ENCODE data around the gene ANGPTL4.

Gene ANGPTL4

DNA sequence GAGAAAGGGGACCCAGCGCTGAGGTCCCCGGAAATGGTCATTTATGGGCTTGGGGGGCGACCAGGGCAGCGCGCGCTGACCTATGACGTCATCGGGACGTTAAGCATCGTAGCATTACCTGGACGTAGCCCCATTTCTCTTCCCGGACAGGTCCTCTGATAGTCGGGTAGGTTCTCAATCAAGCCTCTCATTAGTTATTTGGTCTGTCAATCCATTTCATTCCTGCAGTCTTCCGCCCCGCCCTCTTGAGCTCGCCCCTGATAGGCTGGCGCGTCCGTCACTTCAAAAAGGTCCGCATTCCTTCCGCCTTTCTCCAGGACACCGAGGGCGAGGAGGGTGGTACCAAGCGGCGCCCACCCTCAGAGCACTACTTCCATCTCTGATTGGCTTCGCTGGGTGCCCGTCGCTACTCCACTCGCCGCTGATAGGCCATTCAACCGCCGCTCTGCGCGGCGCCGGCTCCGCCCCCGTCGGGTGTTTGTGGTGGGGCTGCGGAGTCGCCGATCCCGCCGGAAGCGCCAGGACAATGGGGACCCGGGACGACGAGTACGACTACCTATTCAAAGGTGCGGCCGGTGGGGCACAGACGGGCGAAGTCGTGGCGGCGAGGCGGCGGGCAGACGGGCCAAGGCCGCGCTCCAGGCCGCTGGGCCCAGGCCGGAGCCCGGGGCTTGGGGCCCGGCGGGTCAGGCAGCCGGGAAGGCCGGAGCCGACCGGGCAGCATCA, 26.1 kb downstream of the ANGPTL4 start, which contains the start of gene RAB11B:
RAB11B (plus strand) TSS at position 470 of the 726 bp plus-strand sequence; CDS start at position 527, 57 bp downstream.
- peak; percentile 98 for DNase-seq (ENCODE audit: low spot score)
- in situ Hi-C loops (cut with MboI; ENCODE audit: low pct_unique_long_range_greater_than_20kb, low sequenced_read_pairs, unreplicated experiment): no loop called here
- TF ChIP-seq, protein P1, sequence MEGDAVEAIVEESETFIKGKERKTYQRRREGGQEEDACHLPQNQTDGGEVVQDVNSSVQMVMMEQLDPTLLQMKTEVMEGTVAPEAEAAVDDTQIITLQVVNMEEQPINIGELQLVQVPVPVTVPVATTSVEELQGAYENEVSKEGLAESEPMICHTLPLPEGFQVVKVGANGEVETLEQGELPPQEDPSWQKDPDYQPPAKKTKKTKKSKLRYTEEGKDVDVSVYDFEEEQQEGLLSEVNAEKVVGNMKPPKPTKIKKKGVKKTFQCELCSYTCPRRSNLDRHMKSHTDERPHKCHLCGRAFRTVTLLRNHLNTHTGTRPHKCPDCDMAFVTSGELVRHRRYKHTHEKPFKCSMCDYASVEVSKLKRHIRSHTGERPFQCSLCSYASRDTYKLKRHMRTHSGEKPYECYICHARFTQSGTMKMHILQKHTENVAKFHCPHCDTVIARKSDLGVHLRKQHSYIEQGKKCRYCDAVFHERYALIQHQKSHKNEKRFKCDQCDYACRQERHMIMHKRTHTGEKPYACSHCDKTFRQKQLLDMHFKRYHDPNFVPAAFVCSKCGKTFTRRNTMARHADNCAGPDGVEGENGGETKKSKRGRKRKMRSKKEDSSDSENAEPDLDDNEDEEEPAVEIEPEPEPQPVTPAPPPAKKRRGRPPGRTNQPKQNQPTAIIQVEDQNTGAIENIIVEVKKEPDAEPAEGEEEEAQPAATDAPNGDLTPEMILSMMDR (IDR thresholded peaks at IDR 0.05; ENCODE audit: extremely low read depth, insufficient read depth, missing control alignments): no peak

DNA sequence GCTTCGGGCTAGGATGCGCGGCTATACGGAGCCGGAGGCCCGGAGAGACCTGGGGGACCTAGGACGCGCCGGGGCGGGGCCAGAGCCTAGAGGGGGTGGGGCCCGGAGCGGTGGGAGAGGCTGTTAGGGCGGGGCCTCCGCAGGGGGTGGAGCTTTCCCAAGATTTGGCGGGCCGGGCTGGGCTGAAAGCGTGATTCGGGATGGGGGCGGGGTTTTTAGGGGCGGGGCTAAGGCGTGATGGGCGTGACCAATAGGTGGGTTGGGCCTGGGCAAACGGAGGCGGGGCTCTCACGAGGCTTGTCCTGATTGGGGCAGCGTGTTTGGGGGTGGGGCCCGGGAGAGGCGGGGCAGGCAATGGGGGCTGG, 26.6 kb downstream of the ANGPTL4 start:
- peak; percentile 96 for DNase-seq (ENCODE audit: low spot score)
- TF ChIP-seq, protein P1 (IDR thresholded peaks at IDR 0.05; ENCODE audit: extremely low read depth, insufficient read depth, missing control alignments): no peak
- in situ Hi-C loops (cut with MboI; ENCODE audit: low pct_unique_long_range_greater_than_20kb, low sequenced_read_pairs, unreplicated experiment): no loop called here

DNA sequence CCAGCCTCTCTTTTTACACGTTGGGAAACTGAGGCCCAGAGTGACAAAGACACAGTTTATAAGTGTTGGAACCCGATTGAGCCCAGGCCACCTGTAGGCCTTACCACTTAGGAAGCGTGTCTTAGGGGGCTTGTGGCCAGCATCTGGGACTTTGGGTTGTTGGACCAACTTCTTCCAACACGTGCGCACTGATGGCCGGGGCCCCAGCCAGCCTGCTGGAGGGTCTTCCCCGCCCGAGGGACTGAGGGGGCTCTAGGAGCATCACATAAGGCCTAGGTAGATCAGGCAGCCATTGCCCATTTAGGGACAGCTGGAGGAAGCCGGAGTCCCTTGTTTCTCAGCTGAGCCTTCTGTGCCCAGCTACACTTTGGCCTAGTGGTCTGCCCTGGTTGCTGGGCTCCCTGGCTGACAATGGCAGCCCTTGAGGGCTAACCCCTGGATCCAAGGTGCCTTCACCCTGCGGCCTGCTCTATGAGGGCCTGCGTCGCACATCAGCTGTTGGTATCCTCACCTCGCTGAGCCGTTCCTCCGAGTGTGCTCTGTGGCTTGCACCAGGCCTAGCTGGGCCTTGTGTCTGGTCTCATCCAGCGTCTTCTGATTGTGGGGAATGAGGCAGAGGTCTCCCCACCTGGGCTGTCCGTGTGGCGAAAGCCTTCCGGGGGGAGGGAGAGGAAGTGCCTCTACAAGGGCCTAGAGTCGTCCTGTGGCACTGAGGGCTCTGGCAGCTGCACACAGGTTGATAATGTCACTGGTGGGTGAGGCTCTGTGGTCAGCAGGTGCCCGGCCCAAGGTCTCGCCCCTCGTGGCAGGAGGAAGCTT, 27.5 kb downstream of the ANGPTL4 start:
- in situ Hi-C loops (cut with MboI; ENCODE audit: low pct_unique_long_range_greater_than_20kb, low sequenced_read_pairs, unreplicated experiment): no loop called here
- no peak for DNase-seq (ENCODE audit: low spot score)
- TF ChIP-seq, protein P1 (IDR thresholded peaks at IDR 0.05; ENCODE audit: extremely low read depth, insufficient read depth, missing control alignments): no peak

DNA sequence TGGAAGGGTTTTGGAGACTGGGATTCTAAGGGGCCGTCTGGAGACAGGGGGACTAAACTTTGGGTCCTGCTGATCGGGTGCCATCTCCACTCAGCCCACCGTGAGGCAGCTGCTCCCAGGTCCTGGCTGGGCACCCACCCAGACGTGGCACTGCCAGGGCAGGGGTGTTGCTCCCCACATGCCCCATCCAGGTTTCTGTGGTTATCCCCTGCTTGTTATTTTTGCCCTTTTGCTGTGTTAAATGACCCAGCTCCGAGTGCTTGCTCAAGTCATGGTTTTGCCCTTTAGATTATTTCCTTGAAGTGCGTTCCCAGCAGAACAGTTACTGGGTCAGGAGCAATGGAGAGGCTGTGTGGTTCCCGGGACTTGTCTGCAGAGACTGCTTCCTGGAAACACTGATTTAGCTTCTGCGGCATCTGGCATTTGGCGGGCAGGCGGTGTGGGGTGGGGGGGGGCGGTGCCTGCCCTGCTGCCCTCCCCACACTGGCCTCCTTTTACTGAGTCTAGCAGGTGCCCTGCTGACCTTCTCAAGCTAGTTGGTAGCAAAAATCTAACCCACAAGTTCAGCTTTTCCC, 28.1 kb downstream of the ANGPTL4 start:
- TF ChIP-seq, protein P1 (IDR thresholded peaks at IDR 0.05; ENCODE audit: extremely low read depth, insufficient read depth, missing control alignments): no peak
- in situ Hi-C loops (cut with MboI; ENCODE audit: low pct_unique_long_range_greater_than_20kb, low sequenced_read_pairs, unreplicated experiment): no loop called here
- no peak for DNase-seq (ENCODE audit: low spot score)

DNA sequence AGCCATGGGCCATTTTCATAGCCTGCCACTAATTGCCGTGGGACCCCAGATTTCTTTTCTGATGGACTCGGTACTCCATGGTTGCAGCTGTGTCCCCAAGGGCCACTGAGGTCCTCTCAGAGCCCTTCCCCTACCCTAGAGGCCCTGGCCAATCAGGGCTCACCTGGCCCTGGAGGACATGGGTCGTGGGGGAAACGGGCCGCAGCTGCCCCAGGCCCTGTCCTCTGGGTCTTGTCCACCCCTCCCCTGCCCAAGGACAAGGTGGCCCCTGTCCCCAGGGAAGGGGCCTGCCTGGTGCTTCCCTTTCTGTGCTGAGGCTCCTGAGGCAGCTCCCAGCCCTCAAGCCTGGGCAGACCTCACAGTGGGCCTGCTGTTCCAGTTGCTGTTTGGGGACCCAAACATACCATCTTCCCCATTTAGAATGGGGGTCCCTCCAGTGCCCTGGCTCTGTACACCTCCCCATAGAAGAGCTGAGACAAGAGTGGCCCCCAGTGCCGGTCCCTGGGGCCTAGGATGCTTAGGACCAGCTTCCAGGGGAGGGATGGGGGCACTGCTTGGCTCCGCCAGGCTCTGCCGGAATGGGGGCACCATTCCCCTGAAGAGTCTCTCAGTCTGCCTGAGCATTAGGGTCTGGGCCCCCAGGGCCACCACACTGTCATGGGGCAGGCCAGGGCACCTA, 29.4 kb downstream of the ANGPTL4 start:
- TF ChIP-seq, protein P1 (IDR thresholded peaks at IDR 0.05; ENCODE audit: extremely low read depth, insufficient read depth, missing control alignments): no peak
- in situ Hi-C loops (cut with MboI; ENCODE audit: low pct_unique_long_range_greater_than_20kb, low sequenced_read_pairs, unreplicated experiment): no loop called here
- DNase-seq (ENCODE audit: low spot score): no peak

DNA sequence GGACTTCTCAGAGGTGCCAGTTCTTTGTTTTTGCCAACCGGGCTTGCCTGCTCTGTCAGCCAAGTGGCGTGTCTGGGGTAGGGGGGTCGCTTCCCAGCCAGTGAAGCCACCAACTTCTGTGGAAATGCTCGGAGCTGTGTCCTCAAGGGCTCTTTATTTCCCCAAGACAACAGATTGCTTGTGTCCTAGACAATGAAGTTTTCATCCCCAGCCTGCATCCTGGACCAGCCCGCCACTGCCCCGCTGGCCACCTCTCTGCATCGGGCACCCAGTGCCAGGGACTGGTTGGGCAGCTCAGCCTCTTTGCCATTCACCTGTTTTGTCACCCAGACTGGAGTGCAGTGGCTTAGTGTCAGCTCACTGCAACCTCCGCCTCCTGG, 29.9 kb downstream of the ANGPTL4 start:
- in situ Hi-C loops (cut with MboI; ENCODE audit: low pct_unique_long_range_greater_than_20kb, low sequenced_read_pairs, unreplicated experiment): no loop called here
- TF ChIP-seq, protein P1 (IDR thresholded peaks at IDR 0.05; ENCODE audit: extremely low read depth, insufficient read depth, missing control alignments): no peak
- no peak for DNase-seq (ENCODE audit: low spot score)

All from GM13977 (cell line).